Choroid plexus epithelial cell (primary cell): Measurements from ENCODE around the gene GARNL3.

Source experiments
- DNase-seq: peaks from one replicate; pipeline ENCODE4 v3.0.0-alpha.2; 2010; ENCODE audit warnings: low read depth
- H3K4me3 ChIP-seq: 2 replicates; pipeline ENCODE4 v1.5.1; 2011; ENCODE audit warnings: low read depth, mild to moderate bottlenecking, control low read depth, low read length, moderate library complexity
- CTCF ChIP-seq: conservative IDR thresholded peaks from 2 replicates; pipeline ENCODE4 v1.5.1; 2011; ENCODE audit warnings: low read depth, mild to moderate bottlenecking, control low read depth, inconsistent platforms, low read length, moderate library complexity

Gene GARNL3

GRCh38 chr9:127399736-127400269 is 135.2 kb downstream of the GARNL3 start:
- TF ChIP-seq CTCF: no peak
- no peak overlapping the region for H3K4me3 ChIP-seq
- no peak for DNase-seq

GRCh38 chr9:127402401-127403090 is 138.0 kb downstream of the GARNL3 start:
- no peak overlapping the region for H3K4me3 ChIP-seq
- no peak for TF ChIP-seq CTCF
- DNase-seq: no peak

GRCh38 chr9:127403507-127404192 is 139.1 kb downstream of the GARNL3 start:
- DNase-seq: no peak
- no peak overlapping the region for H3K4me3 ChIP-seq
- TF ChIP-seq CTCF: no peak

GRCh38 chr9:127404631-127405030 is 140.1 kb downstream of the GARNL3 start:
- H3K4me3 ChIP-seq: no peak overlapping the region
- TF ChIP-seq CTCF: no peak
- no peak for DNase-seq

GRCh38 chr9:127405344-127406125 is 141.0 kb downstream of the GARNL3 start:
- no peak overlapping the region for H3K4me3 ChIP-seq
- DNase-seq: no peak
- TF ChIP-seq CTCF: no peak

- no peak overlapping the region for H3K4me3 ChIP-seq
- DNase-seq: no peak
- no peak for TF ChIP-seq CTCF
These were observed 142.4 kb downstream of the GARNL3 start for GRCh38 chr9:127406799-127407491.
